Measurements from ENCODE around the gene PHKA2.

PHKA2 gene

GRCh38 chrX:18973527-18974192 is 10.3 kb downstream of the PHKA2 start:
- no peak for DNase-seq

DNA sequence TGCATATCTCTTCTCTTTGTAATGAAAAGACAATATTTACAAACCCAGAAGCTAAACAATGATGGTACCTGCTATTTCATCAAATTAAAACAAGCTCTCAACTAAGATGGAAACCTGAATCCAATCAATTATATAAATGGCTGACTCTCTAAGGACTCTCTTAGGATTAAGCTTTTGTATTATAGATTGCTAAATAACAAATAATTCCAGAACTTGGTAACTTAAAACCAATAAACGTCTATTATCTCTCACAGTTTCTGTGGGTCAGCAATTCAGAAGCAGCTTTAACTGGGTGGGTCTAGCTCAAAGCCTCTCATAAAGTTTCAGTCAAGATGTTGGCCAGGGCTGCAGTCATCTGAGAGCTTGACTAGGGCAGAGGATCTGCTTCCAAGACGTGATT is 12.4 kb downstream of the PHKA2 start:
- DNase-seq = no peak

DNA sequence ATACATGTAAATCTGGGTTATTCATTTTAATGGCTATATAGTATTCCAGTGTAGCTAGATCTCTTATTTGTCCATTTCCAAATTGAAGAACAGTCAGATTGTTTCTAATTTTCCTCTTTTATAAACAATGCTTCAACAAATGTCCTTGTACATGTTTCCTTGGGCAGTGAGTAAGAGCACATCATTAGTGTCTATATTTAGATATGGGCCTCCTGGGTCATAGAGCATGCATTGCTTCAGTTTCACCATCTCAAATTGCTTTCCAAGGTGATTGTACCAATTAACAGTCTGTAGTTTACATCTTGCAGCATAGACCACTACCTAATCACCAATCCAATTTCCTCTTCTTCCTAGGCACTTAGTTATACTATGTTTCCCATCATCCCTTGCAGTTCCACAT is 13.4 kb downstream of the PHKA2 start:
- no peak for DNase-seq

DNA sequence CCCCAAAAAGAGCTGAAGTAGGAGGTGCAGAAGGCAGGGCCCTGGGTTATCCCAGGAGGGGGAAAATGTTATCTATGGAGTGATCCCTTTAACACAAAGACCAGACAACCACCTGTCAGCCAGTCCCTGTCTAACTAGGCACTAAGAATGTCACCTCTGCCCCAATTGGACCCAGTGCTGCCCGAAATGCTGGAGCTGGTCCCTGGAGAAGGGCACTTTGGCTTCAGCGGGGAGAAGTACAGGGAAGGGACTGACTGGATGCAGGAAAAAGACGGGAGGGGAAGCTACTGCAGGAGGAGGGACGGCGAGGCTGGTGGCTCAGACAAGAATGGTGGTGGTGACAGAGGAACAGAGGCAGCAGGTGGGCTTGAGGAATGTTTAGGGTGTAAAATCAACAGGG is 17.3 kb downstream of the PHKA2 start:
- DNase-seq = no peak

DNA sequence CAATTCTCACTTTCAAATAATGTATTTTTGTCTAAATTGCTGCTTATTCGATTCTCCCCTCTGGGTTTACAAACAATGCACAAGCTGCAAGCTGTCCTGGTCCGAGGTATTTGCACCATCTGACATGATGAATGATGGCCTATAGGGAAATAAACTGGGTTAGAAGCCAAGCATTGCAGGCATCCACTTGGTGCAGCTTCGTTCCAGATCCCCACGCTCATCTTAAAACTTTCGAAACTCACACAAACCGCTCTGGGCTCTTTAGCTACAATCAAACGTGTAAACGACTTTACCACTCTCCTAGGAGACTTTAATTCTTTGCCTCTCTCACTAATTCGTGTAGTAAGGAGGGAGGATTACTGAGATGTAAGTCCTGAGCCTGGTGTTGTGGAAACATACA is 19.0 kb downstream of the PHKA2 start:
- no peak for DNase-seq

- DNase-seq = no peak
These were observed 19.9 kb downstream of the PHKA2 start for GRCh38 chrX:18964026-18964425.

DNA sequence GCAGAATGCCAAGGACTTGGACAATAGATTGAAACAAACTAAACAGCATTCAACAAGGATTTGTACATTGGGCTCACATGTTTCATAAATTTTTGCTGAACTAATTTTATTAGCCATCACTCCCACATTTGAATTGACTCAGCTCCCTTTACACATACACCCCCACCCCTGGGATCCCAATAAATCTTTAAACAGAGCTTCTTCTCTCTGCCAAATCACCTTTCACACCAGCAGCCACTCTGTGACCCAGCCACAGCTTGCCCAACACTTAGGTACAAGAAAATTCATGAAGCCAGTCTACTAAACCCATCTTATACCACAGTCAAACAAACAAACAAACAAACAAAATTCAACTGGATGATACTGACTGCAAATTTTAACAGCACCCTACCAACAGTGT is 21.6 kb downstream of the PHKA2 start:
- DNase-seq = no peak

DNA sequence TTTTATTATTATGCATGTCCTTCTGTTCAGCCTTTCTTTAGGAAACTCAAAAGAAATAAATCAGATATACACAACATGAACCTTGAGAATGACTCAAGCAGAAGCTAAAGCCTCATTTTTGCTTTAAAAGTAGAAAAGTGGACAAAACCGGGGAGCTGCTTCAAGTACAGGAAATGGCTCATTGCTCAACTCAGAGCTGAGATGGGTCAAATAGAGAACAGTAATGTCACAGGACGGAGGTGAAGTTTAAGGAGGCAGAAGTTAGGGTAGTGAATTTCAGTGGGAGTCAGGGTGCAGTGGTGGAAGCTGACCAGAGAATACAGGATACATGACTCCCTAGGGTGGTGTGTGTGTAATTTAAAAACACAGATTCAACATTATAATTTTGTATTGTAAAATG is 22.2 kb downstream of the PHKA2 start:
- DNase-seq = no peak

DNA sequence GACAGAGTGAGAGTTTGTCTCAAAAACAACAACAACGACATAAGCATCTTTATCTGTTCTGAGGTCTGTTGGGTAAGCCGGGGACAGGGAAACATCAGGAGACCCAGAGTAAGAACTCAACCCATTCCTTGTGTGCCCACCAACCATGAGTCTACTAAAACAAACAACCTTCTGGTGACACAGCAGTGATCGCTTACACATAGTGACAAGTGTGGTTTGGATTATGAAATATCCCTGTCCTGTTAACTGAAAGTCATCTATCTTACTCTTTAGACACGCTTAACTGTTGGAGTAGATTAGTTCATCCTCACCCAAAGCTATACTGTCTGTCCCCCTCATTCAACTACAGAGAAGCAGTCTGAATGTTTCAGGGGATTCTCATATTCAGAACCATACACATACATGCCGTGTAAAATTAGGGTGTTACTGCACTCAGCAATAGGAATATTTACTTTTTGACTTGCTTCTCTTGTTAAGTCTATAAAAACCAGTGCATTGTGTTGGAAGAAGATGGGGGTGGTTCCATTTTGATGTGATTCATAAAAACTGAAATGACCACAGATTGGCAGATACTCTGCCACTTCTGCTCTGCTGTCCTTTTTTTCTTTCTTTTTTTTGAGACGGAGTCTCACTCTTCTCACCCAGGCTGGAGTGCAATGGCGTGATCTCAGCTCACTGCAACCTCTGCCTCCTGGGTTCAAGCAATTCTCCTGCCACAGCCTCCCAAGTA is 27.4 kb downstream of the PHKA2 start:
- no peak for DNase-seq

DNA sequence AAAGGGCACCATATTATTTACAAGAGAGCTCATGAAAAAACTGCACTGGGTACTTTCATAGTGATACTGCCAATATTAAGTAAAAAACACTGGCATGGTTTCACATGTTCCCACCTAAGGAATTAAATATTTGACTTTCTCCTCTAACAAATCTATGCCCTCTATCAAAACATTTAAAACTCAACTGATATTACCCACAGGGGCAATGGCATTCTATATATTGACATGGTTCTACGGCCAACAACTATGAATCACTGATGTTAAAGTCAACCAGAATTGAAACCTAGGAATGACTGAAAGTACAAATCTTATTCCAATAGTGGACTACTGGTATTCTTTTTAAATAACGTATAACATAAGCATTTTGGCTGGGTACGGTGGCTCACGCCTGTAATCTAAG is 28.2 kb downstream of the PHKA2 start:
- no peak for DNase-seq

GRCh38 chrX:18951032-18951431 is 32.9 kb downstream of the PHKA2 start:
- no peak for DNase-seq

DNA sequence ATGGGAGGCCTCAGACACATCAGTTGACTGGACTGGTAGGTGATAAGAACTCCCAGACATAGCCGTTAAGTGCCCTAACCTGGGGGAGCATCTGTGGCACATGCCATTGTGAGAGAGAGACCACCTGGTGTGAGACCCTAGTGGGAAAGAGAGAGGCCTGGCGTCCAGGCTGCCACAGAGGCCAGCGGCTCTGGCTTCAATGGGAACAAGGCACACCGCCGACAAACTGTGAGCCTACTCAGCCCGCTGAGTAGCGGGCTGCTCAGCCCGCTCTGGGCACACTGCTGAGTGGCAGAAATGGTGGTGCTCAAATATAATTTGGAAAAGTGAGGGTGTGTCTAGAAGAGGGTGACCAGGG is 34.0 kb downstream of the PHKA2 start:
- DNase-seq = no peak

GRCh38 chrX:18949291-18949943 is 34.5 kb downstream of the PHKA2 start:
- DNase-seq = no peak

DNA sequence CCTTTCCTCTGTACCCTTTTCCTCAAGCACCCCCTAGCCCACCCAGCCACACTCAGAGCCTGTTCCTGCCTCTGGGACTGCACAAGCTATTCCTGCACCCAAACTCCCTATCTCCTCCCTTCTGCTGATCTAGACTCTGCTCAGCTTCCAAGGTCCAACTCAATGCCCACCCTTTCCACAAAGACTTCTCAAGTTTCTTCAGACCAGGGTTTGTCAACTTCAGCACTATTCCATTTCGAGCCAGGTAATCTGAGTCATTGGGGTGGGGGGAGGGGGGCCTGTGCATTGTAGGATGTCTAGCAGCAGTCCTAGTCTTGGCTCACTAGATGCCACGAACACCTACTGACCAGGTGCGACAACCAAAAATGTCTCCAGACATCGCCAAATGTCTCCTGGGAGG is 37.3 kb downstream of the PHKA2 start:
- DNase-seq = no peak

GRCh38 chrX:18946157-18946556 is 37.8 kb downstream of the PHKA2 start:
- DNase-seq = no peak

- no peak for DNase-seq
These were observed 38.4 kb downstream of the PHKA2 start for GRCh38 chrX:18945483-18945882.

DNA sequence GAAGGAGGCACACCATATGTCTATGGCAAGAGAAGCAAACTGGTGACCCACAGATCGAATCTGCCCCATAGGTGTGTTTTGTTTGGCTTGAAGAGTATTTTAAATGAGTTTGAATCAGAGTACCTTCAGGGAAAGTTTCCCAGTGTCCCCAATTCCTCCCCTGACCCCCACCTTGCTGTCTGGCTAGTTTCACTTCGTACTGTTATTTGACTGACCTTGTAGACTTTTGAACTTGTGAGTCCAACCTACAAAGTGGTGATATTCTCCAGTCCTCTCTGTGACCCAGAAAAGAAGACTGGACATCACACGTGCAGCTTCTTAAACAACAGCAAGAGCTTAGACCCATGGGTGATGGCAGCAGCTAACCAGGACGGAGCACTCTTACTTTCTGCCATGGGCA is 39.4 kb downstream of the PHKA2 start:
- no peak for DNase-seq

DNA sequence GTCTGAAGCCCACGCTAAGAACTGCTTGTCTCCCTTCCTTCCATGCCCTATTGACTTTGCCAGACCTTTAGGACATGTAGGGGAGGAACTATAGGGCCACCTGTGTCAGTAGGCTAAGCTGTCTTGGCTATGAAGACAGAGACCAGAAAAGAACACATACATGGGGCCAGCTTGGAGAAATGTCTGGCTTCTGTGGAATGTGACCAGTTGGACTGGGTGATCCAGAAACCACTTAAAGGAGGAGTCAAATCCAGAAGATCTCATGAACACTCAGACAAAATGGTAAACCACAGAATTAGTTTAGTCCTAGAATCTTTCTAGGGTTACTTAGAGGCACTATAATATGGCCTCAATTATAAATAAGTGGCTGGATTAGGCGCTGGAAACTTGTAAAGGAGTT is 42.0 kb downstream of the PHKA2 start:
- DNase-seq = no peak

DNA sequence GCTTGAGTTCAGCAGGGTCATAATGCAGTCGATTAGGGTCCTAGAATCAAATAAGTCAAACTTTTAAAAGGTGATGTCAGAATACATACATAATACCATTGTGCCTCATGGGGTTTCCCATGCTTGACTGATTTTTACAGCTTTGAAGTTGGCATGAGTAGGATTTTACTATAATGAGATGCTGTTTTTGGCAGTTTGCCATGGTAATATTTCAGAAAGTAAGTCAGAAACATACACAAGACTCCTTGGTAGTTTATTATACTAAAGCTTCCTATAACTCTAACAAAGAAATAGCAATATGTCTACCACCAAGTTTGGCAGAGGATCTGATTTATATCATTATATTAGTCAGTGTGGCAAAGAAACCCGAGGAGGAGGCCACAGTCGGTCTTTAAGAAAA is 45.2 kb downstream of the PHKA2 start:
- DNase-seq = no peak

GRCh38 chrX:18937173-18937572 is 46.7 kb downstream of the PHKA2 start:
- no peak for DNase-seq

DNA sequence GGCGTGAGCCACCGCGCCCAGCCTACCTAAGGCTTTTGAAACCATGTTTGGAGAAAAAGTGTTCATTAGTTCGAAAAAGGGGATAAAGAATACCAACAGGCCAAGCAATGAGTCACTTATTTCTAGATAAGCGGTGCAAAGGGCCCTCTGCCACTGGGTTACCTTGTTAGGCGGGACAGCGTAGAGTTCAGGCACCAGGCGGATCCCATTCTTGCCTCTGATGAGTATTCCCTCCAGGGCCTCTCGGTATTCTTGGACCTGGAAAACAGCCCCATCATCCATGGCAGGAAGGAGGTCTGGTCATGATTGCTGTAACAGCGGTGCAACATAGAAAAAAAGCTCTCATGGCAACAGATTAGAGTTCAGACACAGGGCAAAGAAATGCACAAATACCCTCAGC is 48.0 kb downstream of the PHKA2 start:
- DNase-seq = no peak

DNA sequence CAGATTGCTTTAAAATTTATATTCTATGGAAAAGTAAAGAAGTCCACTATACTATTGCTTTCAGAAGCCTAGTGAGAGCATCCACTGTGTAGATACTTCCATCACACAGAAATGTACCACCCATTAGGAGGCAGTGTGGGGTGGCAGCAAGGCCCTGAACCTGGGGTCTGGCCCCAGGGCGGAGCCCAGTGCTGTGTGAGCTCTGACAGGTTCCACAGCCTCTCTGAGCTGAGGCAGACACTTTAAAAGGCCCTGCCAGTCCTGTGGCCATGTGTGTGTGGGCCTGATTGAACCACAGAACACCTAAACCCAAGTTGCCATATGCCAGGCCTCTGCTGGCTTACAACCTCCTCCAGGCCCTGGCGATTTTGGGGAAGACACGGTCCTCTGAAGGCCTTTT is 49.2 kb downstream of the PHKA2 start:
- no peak for DNase-seq

DNA sequence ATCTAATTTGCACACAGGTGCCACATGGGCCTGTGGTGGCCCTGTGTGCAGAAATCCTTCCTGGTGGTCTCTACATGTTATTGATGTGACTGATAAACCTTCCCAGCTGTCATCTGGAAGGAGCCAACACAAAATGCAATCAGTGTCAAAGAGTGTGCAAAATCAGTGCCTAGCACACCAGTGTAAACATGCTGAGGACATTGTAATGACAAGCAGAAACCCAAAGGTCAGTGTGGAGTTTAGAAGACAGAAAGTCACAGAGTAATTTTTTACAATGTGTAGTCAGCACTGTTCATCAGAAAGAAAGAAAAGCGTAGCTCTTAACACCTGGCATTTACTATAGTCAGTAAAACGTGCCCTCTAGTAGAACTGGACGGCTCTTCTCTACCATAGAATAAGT is 50.3 kb downstream of the PHKA2 start:
- no peak for DNase-seq

- DNase-seq = peak; percentile 7
These were observed 51.9 kb downstream of the PHKA2 start for GRCh38 chrX:18931972-18932371.

GRCh38 chrX:18929775-18930174 is 54.1 kb downstream of the PHKA2 start:
- DNase-seq = no peak

Data from CD4-positive, alpha-beta T cell treated with Interleukin-17A for 1 hour (primary cell).